ENCODE data around the gene C15orf61.

Gene C15orf61

DNA sequence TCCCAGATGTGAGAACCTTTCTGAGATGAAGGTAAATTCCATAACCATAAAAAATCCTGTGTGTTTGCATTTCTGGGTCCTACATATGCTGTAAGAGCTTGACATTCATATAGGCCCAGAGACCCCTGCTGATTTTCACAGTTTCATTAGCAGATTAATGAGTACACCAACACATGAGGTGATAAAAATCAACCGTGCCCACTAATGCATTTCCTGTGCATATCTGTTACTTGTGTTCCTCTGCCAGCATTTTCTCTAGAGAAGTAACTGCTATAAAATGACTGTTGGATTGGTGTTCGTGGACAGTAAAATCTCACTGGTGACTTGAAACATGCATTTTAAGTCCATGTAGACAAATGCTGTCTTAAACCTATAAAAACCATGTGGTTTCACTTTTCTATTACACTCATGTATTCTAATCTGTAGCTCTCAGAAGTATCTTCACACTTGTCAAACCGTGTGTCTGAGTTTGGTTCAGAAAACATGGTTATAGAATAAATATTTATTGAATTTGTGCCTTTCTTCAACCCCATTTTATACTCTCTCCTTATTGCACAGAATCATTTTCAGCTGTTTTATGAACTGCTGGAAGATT is 36.1 kb downstream of the C15orf61 start:
- Mint-ChIP-seq H3K27me3 (ENCODE audit: low read depth) (no peaks in the 10 kb centered on the region), H3K4me1 (peaks cover 12% of the 10 kb centered on the region), H3K36me3 (ENCODE audit: low read depth) (peaks cover 57% of the 10 kb centered on the region), H3K9me3 (peaks cover 11% of the 10 kb centered on the region), H3K4me3 (no peak overlapping the region), H3K27ac (no peak overlapping the region)
- TF ChIP-seq, protein P1, sequence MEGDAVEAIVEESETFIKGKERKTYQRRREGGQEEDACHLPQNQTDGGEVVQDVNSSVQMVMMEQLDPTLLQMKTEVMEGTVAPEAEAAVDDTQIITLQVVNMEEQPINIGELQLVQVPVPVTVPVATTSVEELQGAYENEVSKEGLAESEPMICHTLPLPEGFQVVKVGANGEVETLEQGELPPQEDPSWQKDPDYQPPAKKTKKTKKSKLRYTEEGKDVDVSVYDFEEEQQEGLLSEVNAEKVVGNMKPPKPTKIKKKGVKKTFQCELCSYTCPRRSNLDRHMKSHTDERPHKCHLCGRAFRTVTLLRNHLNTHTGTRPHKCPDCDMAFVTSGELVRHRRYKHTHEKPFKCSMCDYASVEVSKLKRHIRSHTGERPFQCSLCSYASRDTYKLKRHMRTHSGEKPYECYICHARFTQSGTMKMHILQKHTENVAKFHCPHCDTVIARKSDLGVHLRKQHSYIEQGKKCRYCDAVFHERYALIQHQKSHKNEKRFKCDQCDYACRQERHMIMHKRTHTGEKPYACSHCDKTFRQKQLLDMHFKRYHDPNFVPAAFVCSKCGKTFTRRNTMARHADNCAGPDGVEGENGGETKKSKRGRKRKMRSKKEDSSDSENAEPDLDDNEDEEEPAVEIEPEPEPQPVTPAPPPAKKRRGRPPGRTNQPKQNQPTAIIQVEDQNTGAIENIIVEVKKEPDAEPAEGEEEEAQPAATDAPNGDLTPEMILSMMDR (IDR thresholded peaks at IDR 0.05; ENCODE audit: unreplicated experiment in 3 of 3) = no peak

DNA sequence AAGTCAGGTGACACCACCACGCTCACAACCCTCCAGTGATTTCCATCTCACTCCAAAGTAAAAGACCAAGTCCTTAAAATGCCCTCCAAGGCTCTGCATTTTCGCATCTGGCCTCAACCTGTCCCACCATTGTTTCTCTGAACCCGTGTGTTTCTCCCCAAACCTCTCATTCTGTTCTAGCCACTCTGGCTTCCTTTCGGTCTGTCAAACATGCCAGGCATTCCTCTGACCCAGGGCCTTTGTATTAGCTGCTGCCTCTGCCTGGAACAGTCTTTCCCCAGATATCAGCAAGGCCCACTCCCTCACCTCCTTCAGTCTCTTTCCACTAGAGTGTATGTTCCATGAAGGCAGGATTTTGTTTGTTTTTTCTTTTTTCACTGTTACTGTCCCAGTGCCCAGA is 37.6 kb downstream of the C15orf61 start:
- H3K27me3 Mint-ChIP-seq (ENCODE audit: low read depth) = no peaks in the 10 kb centered on the region
- peak overlapping the region in 1 of 3 experiments; percentile 4 for H3K4me3 Mint-ChIP-seq
- TF ChIP-seq, protein P1 (IDR thresholded peaks at IDR 0.05; ENCODE audit: unreplicated experiment in 3 of 3) = no peak
- H3K27ac Mint-ChIP-seq = no peak overlapping the region
- peaks cover 59% of the 10 kb centered on the region for H3K36me3 Mint-ChIP-seq (ENCODE audit: low read depth)
- peaks cover 15% of the 10 kb centered on the region for H3K4me1 Mint-ChIP-seq
- H3K9me3 Mint-ChIP-seq = peaks cover 11% of the 10 kb centered on the region

DNA sequence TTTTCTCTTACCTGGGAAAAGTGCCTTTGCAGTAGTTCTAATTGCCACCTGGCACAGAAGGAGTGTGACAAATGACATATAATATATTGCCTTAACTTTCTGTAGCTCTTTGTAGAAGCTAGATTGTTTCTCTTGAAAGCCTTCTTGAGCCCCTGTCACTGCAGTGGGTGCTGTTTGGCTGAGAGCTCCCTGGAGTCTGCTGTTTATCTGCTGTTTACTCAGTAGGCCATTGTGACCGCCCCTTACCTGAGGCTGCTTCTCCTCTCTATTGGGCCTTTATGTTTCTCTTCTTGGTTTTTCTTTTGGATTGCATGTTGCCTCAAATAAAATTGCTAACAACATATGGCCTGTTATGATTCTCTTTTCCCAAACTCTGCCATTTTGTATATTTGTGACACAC is 38.2 kb downstream of the C15orf61 start:
- H3K4me1 Mint-ChIP-seq = peaks cover 15% of the 10 kb centered on the region
- H3K27ac Mint-ChIP-seq = peak overlapping the region; percentile 44 to 65 (median 50)
- no peak overlapping the region for H3K4me3 Mint-ChIP-seq
- peaks cover 11% of the 10 kb centered on the region for H3K9me3 Mint-ChIP-seq
- H3K36me3 Mint-ChIP-seq (ENCODE audit: low read depth) = peaks cover 66% of the 10 kb centered on the region
- TF ChIP-seq, protein P1 (IDR thresholded peaks at IDR 0.05; ENCODE audit: unreplicated experiment in 3 of 3) = no peak
- no peaks in the 10 kb centered on the region for H3K27me3 Mint-ChIP-seq (ENCODE audit: low read depth)

DNA sequence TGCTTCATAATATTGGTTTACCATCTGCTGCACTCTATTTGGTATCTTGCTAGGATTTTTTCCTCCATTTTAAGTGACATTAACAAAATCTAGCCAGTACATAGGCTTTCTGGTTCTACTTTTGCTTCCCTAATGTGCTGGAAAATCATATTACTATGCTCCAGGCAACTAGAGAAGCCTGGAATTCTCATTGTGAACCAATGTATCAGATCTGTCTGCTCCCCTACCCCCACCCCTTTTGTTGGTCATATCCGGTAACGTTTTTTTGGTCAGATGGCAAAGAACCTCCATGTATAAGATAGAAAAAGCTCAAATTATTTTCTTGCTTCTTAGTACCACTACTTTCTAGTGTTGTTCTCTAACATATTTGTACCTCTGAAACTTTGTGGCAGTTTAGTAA is 38.6 kb downstream of the C15orf61 start:
- TF ChIP-seq, protein P1 (IDR thresholded peaks at IDR 0.05; ENCODE audit: unreplicated experiment in 3 of 3) = no peak
- Mint-ChIP-seq H3K4me1 (peaks cover 15% of the 10 kb centered on the region), H3K4me3 (no peak overlapping the region), H3K36me3 (ENCODE audit: low read depth) (peaks cover 64% of the 10 kb centered on the region), H3K27ac (peak overlapping the region; percentile 44 to 65 (median 50)), H3K9me3 (peaks cover 11% of the 10 kb centered on the region), H3K27me3 (ENCODE audit: low read depth) (no peaks in the 10 kb centered on the region)

DNA sequence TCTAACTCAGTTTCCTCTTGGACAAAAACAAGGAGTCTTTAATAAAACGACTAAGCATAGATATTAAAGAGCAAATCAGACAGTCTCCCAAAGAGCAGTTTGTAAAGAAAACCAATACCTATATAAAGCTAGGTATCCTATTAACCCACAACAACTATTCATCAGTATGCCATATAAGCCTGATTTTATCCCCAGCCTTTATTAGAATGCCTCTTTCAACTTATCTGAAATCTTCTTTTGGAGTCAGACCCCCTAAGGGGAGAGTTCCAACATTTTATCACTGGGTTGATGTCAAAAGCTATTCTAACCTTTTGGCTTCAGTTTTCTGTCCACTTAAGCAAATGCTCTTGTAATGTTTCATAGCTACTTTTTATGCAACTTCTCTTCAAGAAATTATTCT is 39.4 kb downstream of the C15orf61 start:
- Mint-ChIP-seq H3K9me3 (peaks cover 11% of the 10 kb centered on the region), H3K4me1 (peaks cover 15% of the 10 kb centered on the region), H3K36me3 (ENCODE audit: low read depth) (peaks cover 57% of the 10 kb centered on the region), H3K27ac (no peak overlapping the region), H3K4me3 (no peak overlapping the region), H3K27me3 (ENCODE audit: low read depth) (no peaks in the 10 kb centered on the region)
- TF ChIP-seq, protein P1 (IDR thresholded peaks at IDR 0.05; ENCODE audit: unreplicated experiment in 3 of 3) = no peak

DNA sequence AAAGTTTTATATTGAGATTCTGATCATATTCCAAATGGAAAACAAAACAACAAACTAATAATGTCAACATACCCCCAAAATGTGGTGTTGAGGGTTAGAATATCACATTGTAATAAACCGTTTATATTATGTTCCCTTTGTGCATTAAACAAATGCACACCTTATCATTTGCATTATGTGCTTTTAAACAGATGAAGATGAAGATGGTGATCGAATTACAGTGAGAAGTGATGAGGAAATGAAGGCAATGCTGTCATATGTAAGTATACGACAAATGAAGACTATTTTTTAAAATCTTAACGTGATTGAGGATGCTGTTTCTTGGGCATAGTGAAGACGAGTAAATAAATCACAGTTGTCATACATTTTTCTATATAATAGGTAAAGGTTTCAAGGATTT is 42.2 kb downstream of the C15orf61 start:
- peaks cover 46% of the 10 kb centered on the region for H3K36me3 Mint-ChIP-seq (ENCODE audit: low read depth)
- no peaks in the 10 kb centered on the region for H3K27me3 Mint-ChIP-seq (ENCODE audit: low read depth)
- H3K4me1 Mint-ChIP-seq = peaks cover 15% of the 10 kb centered on the region
- TF ChIP-seq, protein P1 (IDR thresholded peaks at IDR 0.05; ENCODE audit: unreplicated experiment in 3 of 3) = no peak
- H3K9me3 Mint-ChIP-seq = peaks cover 11% of the 10 kb centered on the region
- no peak overlapping the region for H3K27ac Mint-ChIP-seq
- H3K4me3 Mint-ChIP-seq = no peak overlapping the region

Measured in nephron (organoid).